CD4-positive, alpha-beta T cell treated with Interleukin-12 subunit alpha and Interleukin-12 subunit beta, for 1 hour (primary cell): ENCODE measurements around the gene CASKIN2.
"Not testable (repeated sequence)": the region's sequence is repeated elsewhere in the genome, so short reads cannot be mapped to it uniquely, and the experiment has no call there.

Source experiments
- DNase-seq: peaks from one replicate; pipeline ENCODE4 v3.0.0-alpha.2; 2020

The CASKIN2 gene

DNA sequence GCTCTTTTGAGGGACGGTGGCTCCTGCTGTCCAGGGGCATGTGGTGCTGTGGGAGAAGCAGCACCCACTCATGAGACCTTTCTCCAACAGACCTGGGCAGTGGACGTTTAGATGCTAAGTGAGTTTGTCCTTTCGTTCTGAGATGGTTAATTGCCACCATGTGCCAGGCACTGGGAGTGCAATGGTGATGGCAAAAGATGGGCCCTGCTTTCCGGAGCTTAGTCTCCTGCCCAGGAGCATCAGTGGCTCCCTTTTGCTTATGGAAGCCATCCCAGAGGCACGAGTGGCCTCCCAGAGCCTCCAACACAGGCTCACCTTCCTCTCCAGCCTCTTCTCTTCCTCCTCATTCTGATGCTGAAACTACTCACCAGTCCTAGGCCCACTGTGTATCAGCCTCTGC, 28.4 kb downstream of the CASKIN2 start:
- no peak for DNase-seq

DNA sequence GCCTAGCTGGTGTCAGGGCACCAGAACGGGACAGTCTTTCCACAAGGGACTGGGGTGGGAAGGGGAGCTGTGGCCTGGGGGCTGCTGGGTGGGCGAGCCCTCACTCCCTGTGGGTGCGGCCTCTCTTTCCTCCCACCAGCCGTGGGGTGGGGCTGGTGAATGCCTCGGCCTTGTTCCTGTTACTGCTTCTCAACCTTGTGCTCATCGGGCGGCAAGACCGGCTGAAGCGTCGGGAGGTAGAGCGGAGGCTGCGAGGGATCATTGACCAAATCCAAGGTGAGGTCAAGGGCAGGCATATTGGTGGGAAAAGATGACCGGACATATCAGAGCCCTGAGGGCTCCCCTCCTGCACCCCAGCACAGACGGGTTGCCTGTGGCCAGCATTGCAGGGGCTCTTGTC, 29.2 kb downstream of the CASKIN2 start:
- DNase-seq, result no peak

DNA sequence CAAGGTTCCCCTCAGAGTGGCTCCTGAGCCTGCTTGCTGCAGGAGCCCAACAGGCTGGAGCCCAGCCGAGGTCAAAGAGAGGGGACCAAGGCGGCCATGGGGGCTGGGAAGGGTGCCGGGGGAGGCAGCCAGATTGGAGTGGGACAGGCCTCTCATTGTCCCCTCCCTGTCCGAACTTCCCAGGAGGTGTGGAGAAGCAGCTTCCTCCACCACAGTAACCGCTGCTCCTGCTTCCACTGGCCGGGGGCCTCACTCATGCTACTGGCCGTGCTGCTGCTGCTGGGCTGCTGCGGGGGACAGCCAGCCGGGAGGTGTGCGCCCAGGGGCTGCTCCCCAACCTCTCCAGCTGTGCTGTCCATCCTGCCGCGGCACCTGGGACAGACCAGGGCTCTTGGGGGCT, 29.6 kb downstream of the CASKIN2 start:
- DNase-seq, result no peak

DNA sequence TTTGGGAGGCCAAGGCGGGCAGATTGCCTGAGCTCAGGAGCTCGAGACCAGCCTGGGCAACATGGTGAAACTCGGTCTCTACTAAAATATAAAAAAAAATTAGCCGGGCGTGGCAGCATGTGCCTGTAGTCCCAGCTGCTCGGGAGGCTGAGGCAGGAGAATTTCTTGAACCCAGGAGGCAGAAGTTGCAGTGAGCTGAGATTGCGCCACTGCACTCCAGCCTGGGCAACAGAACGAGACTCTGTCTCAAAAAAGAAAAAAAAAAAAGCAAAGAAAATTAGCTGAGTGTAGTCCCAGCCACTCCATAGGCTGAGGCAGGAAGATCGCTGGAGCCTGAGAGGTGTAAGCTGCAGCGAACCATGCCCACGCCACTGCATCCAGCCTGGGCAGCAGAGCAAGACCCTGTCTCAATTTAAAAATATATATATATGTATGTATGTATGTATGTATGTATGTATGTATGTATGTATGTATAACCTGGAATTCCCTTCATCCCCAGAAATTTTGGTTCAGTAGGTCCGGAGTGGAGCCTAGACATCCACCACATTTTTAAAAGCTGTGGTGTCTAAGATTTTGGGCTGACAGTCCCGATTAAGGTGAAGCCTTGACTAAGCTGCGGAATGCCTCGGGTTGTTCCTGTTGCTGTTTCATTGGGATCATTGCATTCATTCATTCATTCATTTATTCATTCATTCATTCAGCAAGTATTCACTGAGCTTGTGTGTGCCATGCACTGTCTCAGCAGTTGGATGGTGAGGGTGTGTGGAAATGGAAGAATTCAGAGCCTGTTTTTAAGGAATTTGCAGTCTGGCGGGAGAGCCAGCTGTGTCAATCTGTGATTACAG, 33.0 kb downstream of the CASKIN2 start:
- DNase-seq, result no peak

DNA sequence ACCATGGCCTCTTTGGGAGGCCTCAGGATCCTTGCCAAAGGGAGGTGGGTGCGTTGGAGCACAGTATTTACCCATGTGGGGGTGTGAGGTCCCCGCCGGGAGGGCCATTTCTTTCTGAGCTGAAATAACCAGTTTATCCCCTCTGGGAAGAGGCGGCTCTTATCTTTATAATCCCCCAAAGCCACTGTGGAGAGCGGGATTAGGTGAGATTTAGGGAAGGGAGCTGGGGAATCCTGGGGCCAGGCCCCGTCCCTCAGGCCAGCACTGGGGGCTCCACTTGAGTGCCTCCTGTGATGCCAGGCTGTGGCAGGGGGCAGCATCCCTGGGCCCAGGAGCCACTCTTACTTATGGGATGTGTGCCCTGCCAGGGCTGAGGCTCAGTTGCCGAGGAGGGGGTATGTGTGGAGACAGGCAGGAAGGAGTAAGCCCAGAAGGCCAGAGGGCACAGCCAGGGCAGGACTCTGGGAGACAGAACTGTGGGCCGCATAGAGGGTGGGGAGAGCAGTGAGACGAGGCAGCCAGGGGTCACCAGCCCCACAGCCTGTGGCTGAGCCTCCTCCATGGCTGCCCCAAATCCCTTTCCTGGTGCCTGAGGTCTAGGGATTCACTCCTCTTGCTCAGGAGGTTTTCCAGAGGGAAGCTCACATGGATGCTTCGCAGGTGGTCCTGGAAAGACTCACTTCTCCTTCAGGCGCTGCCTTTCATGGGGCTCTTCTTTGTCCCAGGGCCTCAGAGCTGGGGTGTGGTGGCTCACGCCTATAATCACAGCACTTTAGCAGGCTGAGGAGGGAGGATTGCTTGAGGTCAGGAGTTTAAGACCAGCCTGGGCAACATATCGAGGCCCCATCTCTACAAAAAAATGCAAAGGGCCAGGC, 33.9 kb downstream of the CASKIN2 start:
- DNase-seq, result no peak

DNA sequence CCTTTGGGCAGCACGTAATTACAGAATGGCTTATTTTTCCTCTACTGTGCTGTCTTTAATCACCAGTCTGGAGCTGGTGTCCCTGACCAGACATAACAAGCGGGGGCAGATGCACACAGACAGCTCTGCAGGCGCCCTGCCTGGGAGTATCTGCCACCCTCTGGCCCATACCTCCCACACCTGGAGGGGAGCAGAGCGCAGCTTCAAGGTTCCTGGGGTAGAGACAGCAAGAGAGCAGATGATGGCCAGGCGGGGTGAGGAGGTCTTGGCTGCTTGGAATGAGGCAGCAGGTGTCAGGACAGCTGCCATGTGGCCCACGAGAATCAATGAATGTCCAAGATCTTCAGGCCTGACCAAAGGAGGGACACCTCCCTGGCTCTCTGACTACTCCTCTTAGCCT, 35.1 kb downstream of the CASKIN2 start:
- DNase-seq, result no peak

DNA sequence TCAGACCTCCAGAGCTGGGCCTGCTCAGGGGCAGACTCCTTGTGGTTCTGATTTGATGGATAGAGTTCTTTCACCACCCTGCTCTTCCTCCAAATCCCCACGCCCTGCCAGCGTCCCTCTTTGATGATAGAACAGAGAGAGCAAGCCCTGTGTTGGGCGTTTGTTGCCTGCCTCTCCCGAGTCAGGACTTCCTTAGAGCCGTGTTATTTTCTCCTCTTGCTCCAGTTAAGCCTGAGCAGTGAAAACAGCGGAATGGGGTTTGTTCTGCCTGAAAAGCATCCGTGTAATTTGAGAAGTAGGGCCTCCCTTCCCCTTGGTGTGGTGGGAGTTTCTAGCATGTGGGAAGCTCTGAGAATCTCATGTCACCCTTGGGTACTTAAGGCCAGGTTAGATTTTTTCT, 36.8 kb downstream of the CASKIN2 start:
- DNase-seq, result no peak

DNA sequence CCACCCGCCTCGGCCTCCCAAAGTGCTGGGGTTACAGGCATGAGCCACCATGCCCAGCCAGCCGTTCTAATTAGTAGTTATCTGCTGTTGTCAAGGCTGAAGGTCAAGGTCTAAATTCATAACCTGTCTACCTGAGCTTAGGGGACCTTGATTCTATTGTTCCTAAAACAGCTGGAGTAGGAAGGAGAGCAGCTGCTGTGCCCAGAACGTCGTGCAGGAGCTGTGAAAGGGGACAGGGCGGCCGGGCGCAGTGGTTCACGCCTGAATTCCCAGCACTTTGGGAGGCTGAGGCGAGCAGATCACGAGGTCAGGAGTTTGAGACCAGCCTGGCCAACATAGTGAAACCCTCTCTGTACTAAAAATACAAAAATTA, 37.9 kb downstream of the CASKIN2 start:
- not testable (repeated sequence) for DNase-seq

DNA sequence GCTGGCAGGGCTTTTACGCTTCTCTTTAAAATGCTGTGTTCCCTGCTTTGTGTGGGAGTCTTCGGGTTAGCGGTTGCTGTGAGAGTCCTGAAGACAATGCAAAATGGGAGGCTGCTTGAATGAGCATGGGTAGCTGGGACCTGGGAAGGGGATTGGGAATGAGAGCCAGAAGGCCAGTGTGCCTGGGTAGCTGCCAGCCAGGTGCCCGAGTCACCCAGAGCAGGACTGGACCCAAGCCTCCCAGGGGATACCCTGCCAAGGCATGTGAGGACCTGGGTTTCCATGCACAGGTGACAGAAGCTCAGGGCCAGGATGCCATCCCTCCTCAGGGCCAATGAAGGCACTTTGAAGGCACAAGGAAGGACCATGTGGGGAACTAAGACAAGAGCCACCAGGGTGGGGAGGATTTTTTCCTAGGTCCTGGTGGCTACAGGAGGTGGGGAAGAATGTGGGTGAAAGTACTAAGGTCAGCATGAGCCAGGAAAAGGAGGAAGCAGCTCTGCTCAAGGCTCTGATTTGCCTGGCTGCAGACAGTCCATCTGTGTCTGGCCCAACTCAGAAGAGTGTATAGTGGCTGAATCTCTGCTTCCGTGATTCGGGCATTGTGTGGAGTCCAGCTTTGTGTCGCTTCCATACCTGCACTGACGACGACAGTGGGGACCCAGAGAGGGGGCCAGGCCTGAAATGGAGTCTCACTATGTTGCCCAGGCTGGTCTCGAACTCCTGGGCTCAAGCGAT, 38.4 kb downstream of the CASKIN2 start:
- no peak for DNase-seq

DNA sequence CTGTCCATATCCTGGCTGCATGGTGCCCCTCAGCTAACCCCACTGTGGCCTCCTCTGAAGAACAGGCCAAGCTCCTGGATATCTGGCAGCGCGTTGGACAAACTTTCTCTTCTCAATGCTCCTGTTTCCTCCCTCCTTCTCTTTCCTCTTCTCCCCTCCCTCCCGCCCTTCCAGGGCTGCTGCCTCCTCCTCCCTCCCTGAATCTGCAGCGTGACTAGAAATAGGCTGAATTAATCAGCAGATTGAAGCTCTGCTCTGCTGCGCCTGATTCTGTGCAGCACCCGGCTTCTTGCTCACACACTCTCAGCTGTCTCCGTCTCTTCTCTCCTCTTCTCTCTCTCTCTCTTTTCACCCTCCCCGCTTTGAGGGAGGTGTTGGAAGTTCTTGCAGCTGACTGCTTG, 39.1 kb downstream of the CASKIN2 start:
- no peak for DNase-seq

DNA sequence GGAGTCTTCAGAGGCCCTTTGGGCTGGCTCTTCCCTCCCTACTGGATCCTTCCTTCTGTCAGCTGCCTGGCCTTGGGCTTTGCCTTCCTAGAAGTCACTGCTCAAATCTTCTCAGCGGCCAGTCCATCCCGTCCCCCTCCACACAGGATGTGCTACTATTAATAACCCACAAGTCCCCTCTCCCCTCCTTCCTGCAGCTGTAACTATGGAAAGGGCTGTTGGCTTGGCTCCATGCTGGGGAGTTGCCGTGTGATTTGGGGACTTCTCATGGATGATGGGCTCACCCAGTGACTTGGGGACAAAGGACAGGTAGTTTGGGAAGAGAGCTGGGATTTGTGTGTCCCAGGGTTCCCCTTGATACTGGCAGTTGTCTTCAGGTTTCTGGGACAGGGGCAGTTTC, 39.5 kb downstream of the CASKIN2 start:
- DNase-seq, result no peak

DNA sequence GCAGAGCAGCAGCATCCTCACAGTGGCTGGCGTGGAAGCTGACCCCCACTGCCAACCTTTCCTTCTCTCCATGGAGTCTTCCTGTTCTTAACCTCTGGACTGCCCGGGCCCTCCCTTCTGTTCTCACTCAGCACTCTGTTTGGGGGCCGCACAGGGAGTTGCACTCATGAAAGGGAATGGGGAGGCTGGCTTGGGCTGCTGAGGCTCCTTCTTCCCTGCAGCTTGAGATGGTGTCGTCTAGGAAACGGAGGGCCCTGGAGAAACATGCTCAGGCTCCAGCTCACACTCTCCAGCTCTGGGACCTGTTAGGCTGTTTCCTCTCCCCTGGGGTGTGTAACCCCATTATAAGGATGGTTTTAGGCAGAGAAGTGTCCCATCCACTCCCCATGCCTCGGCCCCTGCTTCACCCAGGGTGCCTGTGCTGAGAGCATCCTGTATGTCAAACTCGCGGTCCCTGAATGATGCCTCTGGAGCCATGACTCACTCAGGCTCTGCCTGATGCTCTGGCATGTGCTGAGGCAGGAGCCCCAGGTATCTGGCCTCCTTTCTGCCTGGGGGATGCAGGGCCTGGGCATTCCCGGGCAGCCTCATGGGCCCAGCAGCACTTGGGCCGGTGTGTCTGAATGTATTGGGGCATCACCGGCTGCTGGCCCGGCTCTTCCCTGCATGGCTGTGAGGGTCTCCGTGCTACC, 40.0 kb downstream of the CASKIN2 start:
- DNase-seq, result no peak

DNA sequence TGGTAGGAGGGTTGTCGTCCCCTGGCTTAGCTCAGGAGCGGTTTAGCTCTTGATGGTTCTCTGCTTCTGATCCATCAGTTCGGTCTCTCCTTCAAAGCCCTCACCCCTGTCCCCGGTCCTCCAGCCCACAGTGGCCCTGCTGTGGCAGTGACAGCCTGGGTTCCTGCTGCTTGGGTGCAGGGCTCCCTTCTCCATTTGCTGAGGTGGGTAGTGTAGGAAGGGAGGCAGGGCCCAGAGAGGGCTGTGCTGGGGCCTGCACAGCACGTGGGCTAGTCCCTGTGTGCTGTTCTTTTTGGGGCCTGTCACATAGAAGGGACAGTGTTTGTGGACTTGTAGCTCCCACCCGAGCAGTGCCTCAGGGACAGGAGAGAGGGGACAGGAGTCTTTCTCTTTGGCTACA, 40.6 kb downstream of the CASKIN2 start:
- no peak for DNase-seq

DNA sequence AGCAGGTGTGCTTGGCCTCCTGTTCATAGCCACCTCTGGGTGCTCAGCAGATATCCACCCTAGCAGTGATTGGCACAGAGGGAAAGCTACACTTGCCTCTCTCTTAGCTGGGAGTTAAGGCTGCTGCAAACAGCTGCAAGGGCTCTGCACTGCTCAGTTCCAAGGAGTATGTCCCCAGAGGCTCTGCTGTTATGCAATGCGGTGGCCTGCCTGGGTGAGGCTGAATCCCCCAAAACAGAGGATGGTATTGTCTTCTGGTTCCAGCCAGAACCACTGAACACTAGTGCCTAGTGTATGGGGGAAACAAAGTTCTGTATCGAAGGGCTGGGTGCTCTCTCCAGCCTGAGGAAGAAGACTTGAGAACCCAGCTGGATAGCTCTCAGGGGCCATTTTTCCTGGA, 42.1 kb downstream of the CASKIN2 start:
- DNase-seq, result no peak

DNA sequence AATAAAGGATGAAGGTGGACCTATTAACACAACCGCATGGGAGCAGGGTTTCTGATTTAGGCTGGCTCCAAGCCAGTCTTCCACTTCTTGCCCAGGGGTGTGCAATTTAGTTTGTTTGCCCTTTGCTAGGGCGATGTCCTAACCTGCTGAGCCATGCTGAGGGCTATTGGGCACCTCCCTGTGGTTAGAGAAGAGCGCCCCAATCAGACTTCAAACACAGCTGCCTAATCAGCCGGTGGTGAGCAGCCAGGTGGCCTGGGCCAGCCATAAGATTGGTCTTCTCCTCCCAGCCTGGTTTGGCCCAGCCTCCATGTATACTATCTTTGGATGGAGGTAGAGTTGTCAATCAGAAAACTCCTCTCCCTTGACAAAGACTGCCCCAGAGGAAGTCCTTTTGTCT, 43.2 kb downstream of the CASKIN2 start:
- DNase-seq, result no peak

DNA sequence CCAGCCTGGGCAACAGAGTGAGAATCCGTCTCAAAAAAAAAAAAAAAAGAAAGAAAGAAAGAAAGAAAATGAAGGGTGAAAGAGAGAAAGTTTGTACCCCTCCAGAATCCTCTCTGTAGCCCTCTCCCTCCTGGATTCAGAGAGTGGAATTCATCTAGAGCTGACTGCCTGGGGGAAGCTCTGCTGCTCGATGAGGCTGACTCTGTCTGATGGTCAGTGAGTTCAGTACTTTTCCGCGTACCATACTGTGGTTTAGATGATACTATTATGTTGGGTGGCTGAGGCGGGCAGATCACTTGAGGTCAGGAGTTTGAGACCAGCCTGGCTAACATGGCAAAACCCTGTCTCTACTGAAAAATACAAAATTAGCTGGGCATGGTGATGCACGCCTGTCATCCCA, 44.1 kb downstream of the CASKIN2 start:
- DNase-seq, result no peak

DNA sequence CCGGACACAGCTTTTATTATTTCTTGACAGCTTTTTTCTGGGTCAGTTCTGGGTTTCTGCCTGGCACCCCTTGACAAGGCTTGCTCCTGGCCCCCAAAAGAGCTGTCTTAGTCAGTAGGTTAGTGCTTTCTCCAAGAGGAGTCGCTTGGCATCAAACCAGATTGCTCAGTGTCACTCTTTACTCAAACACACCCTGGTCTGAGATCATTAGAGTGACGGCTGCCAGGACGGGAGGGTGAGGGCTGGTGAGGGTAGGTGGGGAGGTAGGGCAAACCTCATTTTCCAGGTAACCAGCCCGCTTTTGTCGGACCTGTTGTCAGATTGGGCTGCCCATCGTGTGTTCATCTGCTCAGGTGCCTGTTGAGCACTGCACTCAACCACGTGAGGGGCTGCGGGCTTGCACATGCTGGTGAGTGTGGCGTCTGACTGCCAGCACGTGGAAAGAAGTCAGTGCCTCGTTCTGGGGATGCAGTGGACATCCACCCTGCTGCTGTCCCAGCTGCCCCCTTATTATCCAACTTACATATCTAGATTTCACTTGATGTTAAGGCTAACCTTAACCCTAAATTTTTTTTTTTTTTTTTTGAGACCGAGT, 46.5 kb downstream of the CASKIN2 start:
- DNase-seq, result no peak

DNA sequence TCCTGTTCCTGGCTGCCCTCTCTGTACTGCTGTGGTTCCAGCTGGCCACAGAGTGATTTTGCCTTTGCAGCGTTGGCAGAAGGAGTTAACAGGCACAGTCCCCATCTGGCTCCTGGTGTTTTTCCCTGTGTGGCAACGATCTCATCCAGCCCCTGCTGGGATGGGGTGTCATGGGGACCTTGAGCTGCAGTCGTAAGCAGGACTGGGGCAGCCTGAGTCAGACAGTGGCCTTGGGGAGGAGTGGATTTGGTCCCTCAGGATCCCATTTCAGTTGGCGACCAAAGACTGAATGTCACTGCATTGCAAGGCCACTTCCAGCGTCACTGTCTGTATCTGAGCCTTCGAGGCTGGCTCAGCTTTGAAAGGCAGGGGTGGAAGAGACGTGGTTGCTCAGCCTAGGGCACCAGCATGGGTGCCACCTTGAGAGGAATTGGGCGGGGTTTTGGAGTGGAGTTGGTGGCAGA, 47.0 kb downstream of the CASKIN2 start:
- DNase-seq, result no peak

DNA sequence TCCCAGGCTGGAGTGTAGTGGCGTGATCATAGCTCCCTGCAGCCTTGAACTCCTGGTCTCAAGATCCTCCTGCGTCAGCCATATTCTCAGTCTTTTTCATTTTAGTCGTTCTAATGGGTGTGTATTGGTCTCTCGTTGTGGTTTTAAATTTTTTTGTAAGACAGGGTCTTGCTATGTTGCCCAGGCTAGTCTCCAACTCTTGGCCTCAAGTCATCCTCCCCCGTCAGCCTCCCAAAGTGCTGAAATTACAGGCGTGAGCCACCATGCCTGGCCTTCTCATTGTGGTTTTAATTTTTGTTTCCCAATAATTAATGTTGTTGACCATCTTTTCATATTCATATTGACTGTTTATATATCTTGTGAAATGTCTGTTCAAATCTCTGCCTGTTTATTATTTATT, 50.3 kb downstream of the CASKIN2 start:
- DNase-seq, result no peak

DNA sequence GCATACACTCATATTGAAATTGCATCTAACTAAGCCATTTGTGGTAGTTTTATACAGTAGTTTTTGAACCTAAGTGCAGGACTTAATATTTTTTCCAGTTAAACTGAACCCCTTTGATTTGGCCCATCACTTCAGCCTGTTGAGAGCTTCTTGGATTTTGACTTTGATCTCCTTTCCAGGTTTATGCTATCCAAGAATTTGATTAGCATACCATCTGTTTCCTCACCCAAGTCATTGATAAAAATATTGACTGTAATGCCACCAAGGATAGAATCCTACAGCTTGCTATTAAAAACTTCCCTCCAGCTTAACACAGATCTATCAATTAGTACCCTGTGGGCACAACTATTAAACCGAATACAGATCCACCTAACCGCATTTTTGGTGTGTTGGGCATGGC, 51.7 kb downstream of the CASKIN2 start:
- DNase-seq, result no peak

DNA sequence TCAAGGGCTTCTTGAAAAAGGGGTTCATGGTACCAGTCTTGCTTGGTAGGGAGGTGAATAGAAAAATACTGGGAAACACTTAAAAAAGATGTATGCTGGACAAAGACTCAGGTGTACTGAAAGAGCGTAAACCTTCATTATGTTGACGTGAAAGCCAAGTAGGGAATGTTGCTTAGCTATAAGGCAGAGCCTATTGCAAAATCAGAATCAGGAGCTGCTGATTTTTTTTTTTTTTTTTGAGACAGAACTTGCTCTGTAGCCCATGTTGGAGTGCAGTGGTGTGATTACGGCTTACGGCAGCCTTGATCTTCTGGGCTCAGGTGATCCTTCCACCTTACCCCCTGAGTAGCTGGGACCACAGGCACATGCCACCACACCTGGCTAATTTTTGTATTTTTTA, 55.0 kb downstream of the CASKIN2 start:
- no peak for DNase-seq

DNA sequence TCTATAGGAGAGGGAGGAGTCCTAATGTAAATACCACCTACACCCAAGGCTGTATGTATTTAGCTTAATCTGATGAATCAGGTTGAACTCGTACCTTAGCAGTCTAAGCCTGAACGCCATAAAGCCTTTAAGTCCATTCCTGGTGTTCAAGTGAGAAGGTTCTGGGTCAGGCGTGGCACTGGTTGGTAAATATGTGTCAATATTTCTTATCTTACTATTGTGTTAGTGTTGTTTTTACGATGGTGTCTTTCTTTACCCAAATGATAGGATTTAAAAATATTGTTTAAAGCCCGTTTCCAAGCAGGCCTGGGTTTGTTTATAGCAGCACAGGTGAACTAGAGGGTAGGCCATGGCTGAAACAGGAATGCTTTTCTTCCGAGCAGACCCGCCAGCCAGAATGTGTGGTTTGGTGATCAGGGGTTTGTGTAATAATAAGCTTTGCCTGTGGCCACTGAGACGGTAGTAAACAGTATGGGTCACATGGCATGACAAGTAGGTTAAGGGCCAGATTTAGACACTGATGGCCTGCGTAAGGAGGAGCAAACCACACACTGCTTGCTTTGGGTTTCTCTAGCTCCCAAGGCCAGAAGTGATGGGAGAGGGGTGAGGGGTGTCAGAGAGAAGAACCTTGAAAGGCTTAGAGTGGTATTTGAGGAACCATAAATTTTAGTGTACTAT, 55.6 kb downstream of the CASKIN2 start:
- DNase-seq, result no peak
